HS-5 (cell line): ENCODE data around the gene SMIM10L2A.
"Not testable (repeated sequence)": the region's sequence is repeated elsewhere in the genome, so short reads cannot be mapped to it uniquely, and the experiment has no call there.

ENCODE experiments used
- DNase-seq: peaks from one replicate; pipeline ENCODE4 v3.0.0-alpha.2; 2012; ENCODE audit warnings: low read depth

Gene SMIM10L2A

GRCh38 chrX:135421932-135422809 is at the start of gene SMIM10L2A:
Gene SMIM10L2A (plus strand): TSS chrX:135421944. CDS start chrX:135422132, 188 bp downstream.
- DNase-seq, result no peak

GRCh38 chrX:135373357-135373756 is 48.4 kb upstream of the SMIM10L2A start:
- no peak for DNase-seq

- no peak for DNase-seq
These were observed 39.5 kb upstream of the SMIM10L2A start for GRCh38 chrX:135382260-135382659.

GRCh38 chrX:135383249-135383648 is 38.5 kb upstream of the SMIM10L2A start:
- no peak for DNase-seq

GRCh38 chrX:135384161-135384836 is 37.4 kb upstream of the SMIM10L2A start:
- DNase-seq, result no peak

- DNase-seq, result no peak
These were observed 32.9 kb upstream of the SMIM10L2A start for GRCh38 chrX:135388841-135389240.

GRCh38 chrX:135389243-135389642 is 32.5 kb upstream of the SMIM10L2A start:
- no peak for DNase-seq

- DNase-seq, result no peak
These were observed 32.0 kb upstream of the SMIM10L2A start for GRCh38 chrX:135389717-135390116.

- DNase-seq, result no peak
These were observed 30.0 kb upstream of the SMIM10L2A start for GRCh38 chrX:135391734-135392133.

- DNase-seq, result no peak
These were observed 28.7 kb upstream of the SMIM10L2A start for GRCh38 chrX:135393051-135393450.

GRCh38 chrX:135395064-135395463 is 26.7 kb upstream of the SMIM10L2A start:
- no peak for DNase-seq

- DNase-seq, result no peak
These were observed 25.6 kb upstream of the SMIM10L2A start for GRCh38 chrX:135396109-135396508.

GRCh38 chrX:135396566-135396965 is 25.2 kb upstream of the SMIM10L2A start:
- no peak for DNase-seq

GRCh38 chrX:135397652-135398051 is 24.1 kb upstream of the SMIM10L2A start:
- no peak for DNase-seq

GRCh38 chrX:135403374-135403773 is 18.4 kb upstream of the SMIM10L2A start:
- DNase-seq, result no peak

GRCh38 chrX:135406428-135406827 is 15.3 kb upstream of the SMIM10L2A start:
- not testable (repeated sequence) for DNase-seq

GRCh38 chrX:135408794-135409193 is 12.9 kb upstream of the SMIM10L2A start:
- DNase-seq, result no peak

- no peak for DNase-seq
These were observed 10.7 kb upstream of the SMIM10L2A start for GRCh38 chrX:135410861-135411627.

GRCh38 chrX:135411893-135412292 is 9.9 kb upstream of the SMIM10L2A start:
- DNase-seq, result no peak

- no peak for DNase-seq
These were observed 5.2 kb upstream of the SMIM10L2A start for GRCh38 chrX:135416546-135416945.

GRCh38 chrX:135420831-135421230 is 913 bp upstream of the SMIM10L2A start:
- DNase-seq, result no peak

GRCh38 chrX:135421537-135421931 is 210 bp upstream of the SMIM10L2A start:
- peak; percentile 3 for DNase-seq

GRCh38 chrX:135422810-135423168 is 1.0 kb downstream of the SMIM10L2A start:
- not testable (repeated sequence) for DNase-seq
